ENCODE measurements around the gene C11orf58.

The C11orf58 gene

DNA sequence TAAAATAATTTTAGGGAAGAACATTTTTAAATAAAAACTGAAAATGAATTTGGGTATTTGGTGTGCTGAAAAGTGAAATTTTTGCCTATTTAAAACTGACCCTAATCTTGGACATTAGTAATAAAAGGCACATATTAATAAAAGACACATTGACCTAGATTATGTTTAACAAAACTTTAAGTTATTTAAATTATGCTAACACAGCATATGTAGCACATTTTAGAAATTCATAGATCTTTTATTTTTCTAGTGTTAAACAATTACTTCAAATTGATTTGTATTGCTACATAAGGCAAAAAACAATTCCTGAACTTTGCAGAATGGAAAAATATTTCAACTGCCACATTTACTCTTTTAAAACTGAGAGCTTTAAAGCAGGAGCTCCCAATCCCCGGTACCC, 10.6 kb downstream of the C11orf58 start:
- Histone ChIP-seq H3K9me2 (replicated peaks; ENCODE audit: control insufficient read depth, low read length) (no peaks in the 10 kb centered on the region), H3K9me3 (ENCODE audit: control insufficient read depth, insufficient read depth, low read length) (no peaks in the 10 kb centered on the region), H4K20me1 (ENCODE audit: control insufficient read depth, insufficient read depth, low read depth, low read length) (no peaks in the 10 kb centered on the region; the same call in none of the 2 replicates), H3K27ac (ENCODE audit: low read depth, low read length) (no peak overlapping the region), H3K27me3 (ENCODE audit: control insufficient read depth, low read length) (no peaks in the 10 kb centered on the region), H3F3A (ENCODE audit: control insufficient read depth, insufficient read depth) (no peaks in the 10 kb centered on the region), H3K79me2 (ENCODE audit: control insufficient read depth, low read length) (peaks cover 52% of the 10 kb centered on the region), H3K4me3 (ENCODE audit: low read length) (no peak overlapping the region), H3K36me3 (ENCODE audit: control insufficient read depth, low read length) (peaks cover 99% of the 10 kb centered on the region), H3K4me2 (ENCODE audit: low read length) (no peak overlapping the region), H3K4me1 (ENCODE audit: control insufficient read depth, low read length) (no peaks in the 10 kb centered on the region)
- no peak for TF ChIP-seq CTCF (IDR thresholded peaks at IDR 0.05; ENCODE audit: low read depth, low read length, poor library complexity, severe bottlenecking)
- TF ChIP-seq EZH2phosphoT487 (IDR thresholded peaks at IDR 0.05; ENCODE audit: borderline replicate concordance, low read length) = no peak

DNA sequence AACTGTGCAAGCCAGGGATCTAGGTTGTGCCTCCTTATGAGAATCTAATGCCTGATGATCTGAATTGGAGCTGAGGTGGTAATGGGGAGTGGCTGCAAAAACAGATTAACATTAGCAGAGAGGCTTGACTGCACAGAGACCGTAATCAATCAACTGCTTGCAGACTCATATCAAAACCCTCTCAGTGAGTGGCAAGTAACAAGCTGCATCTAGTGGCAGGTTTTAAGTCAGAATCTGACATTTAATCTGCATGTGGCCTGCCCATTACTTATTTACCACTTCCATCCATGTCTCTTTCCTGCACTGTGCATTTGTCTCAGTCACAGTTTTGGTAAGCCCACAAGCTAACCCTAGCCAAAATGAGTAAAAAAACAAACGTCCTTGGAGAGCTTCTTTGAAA, 11.2 kb downstream of the C11orf58 start:
- H3K27me3 ChIP-seq (ENCODE audit: control insufficient read depth, low read length) = no peaks in the 10 kb centered on the region
- H3K36me3 ChIP-seq (ENCODE audit: control insufficient read depth, low read length) = peaks cover 97% of the 10 kb centered on the region
- no peak overlapping the region for H3K27ac ChIP-seq (ENCODE audit: low read depth, low read length)

GRCh38 chr11:16750417-16750816, 12.0 kb downstream of the C11orf58 start:
- H3K27ac ChIP-seq (ENCODE audit: low read depth, low read length) = no peak overlapping the region
- peaks cover 93% of the 10 kb centered on the region for H3K36me3 ChIP-seq (ENCODE audit: control insufficient read depth, low read length)
- H3F3A ChIP-seq (ENCODE audit: control insufficient read depth, insufficient read depth) = no peaks in the 10 kb centered on the region

More for the DNA sequence above, 11.2 kb downstream of the C11orf58 start:
- no peaks in the 10 kb centered on the region for H3F3A ChIP-seq (ENCODE audit: control insufficient read depth, insufficient read depth)
- TF ChIP-seq EZH2phosphoT487 (IDR thresholded peaks at IDR 0.05; ENCODE audit: borderline replicate concordance, low read length) (no peak), CTCF (IDR thresholded peaks at IDR 0.05; ENCODE audit: low read depth, low read length, poor library complexity, severe bottlenecking) (no peak)
- no peaks in the 10 kb centered on the region for H3K9me3 ChIP-seq (ENCODE audit: control insufficient read depth, insufficient read depth, low read length)
- peaks cover 47% of the 10 kb centered on the region for H3K79me2 ChIP-seq (ENCODE audit: control insufficient read depth, low read length)
- no peaks in the 10 kb centered on the region; the same call in 1 of the 2 replicates for H4K20me1 ChIP-seq (ENCODE audit: control insufficient read depth, insufficient read depth, low read depth, low read length)
- no peak overlapping the region for H3K4me2 ChIP-seq (ENCODE audit: low read length)
- no peak overlapping the region for H3K4me3 ChIP-seq (ENCODE audit: low read length)
- H3K9me2 ChIP-seq (replicated peaks; ENCODE audit: control insufficient read depth, low read length) = no peaks in the 10 kb centered on the region
- H3K4me1 ChIP-seq (ENCODE audit: control insufficient read depth, low read length) = no peaks in the 10 kb centered on the region

More at GRCh38 chr11:16750417-16750816, 12.0 kb downstream of the C11orf58 start:
- H3K4me2 ChIP-seq (ENCODE audit: low read length) = no peak overlapping the region
- TF ChIP-seq CTCF (IDR thresholded peaks at IDR 0.05; ENCODE audit: low read depth, low read length, poor library complexity, severe bottlenecking) (no peak), EZH2phosphoT487 (IDR thresholded peaks at IDR 0.05; ENCODE audit: borderline replicate concordance, low read length) (no peak)
- no peaks in the 10 kb centered on the region for H3K9me2 ChIP-seq (replicated peaks; ENCODE audit: control insufficient read depth, low read length)
- no peak overlapping the region for H3K4me3 ChIP-seq (ENCODE audit: low read length)
- H3K79me2 ChIP-seq (ENCODE audit: control insufficient read depth, low read length) = peaks cover 39% of the 10 kb centered on the region
- H3K27me3 ChIP-seq (ENCODE audit: control insufficient read depth, low read length) = no peaks in the 10 kb centered on the region
- H3K9me3 ChIP-seq (ENCODE audit: control insufficient read depth, insufficient read depth, low read length) = no peaks in the 10 kb centered on the region
- H4K20me1 ChIP-seq (ENCODE audit: control insufficient read depth, insufficient read depth, low read depth, low read length) = no peaks in the 10 kb centered on the region; the same call in 1 of the 2 replicates
- H3K4me1 ChIP-seq (ENCODE audit: control insufficient read depth, low read length) = no peaks in the 10 kb centered on the region

Data from DOHH2 (cell line).